Fibroblast of lung (primary cell): ENCODE measurements around the gene VAMP3. TPM values are rescaled to one million over a fixed set of nuclear protein-coding genes. Genes with fewer than 3 reads are reported as not detected.

ENCODE experiments used
- DNase-seq, 2 donors: peaks; one replicate each; pipeline versions ENCODE4 v3.0.0 to v3.0.0-alpha.2; 2010; ENCODE audit warnings: low read depth in 2 of 2
- H2AFZ ChIP-seq: 2 replicates; pipeline ENCODE4 v1.5.1; 2012; ENCODE audit warnings: low read length, control low read depth, inconsistent platforms
- H3K27ac ChIP-seq: 2 replicates; pipeline ENCODE4 v1.5.1; 2011; ENCODE audit warnings: low read length, control low read depth; ENCODE audit not compliant: insufficient read depth
- H3K27me3 ChIP-seq: 2 replicates; pipeline ENCODE4 v1.5.1; 2011; ENCODE audit warnings: mild to moderate bottlenecking, low read length; ENCODE audit not compliant: control insufficient read depth, insufficient read depth
- H3K36me3 ChIP-seq: 2 replicates; pipeline ENCODE4 v1.5.1; 2011; ENCODE audit warnings: low read length; ENCODE audit not compliant: control insufficient read depth, insufficient read depth
- H3K4me1 ChIP-seq: 2 replicates; pipeline ENCODE4 v1.5.1; 2011; ENCODE audit warnings: low read length; ENCODE audit not compliant: control insufficient read depth, insufficient read depth; ENCODE audit errors: extremely low read depth
- H3K4me2 ChIP-seq: 2 replicates; pipeline ENCODE4 v1.5.1; 2011; ENCODE audit warnings: low read length, control low read depth; ENCODE audit not compliant: insufficient read depth; ENCODE audit errors: extremely low read depth
- H3K4me3 ChIP-seq, 4 experiments: fragments of 200-600 bp in 1 of 4; sonication (generic) in 1 of 4; replicated peaks in 1 of 4; 2 replicates each; pipeline ENCODE4 v1.5.1; 2011 to 2016; ENCODE audit warnings: low read length in 4 of 4, low read depth in 3 of 4, mild to moderate bottlenecking in 3 of 4, control low read depth in 2 of 4, inconsistent platforms in 1 of 4, mixed read lengths in 1 of 4; ENCODE audit not compliant: insufficient read depth in 1 of 4; ENCODE audit errors: control extremely low read depth in 1 of 4
- H3K79me2 ChIP-seq: 2 replicates; pipeline ENCODE4 v1.5.1; 2012; ENCODE audit warnings: mild to moderate bottlenecking, low read length, inconsistent platforms; ENCODE audit not compliant: control insufficient read depth, insufficient read depth
- H3K9ac ChIP-seq: 2 replicates; pipeline ENCODE4 v1.5.1; 2011; ENCODE audit warnings: mild to moderate bottlenecking, low read length, control low read depth; ENCODE audit not compliant: insufficient read depth
- H3K9me3 ChIP-seq: 2 replicates; pipeline ENCODE4 v1.5.1; 2012; ENCODE audit warnings: low read depth, low read length; ENCODE audit not compliant: control insufficient read depth, insufficient read depth
- H4K20me1 ChIP-seq: 2 replicates; pipeline ENCODE4 v1.5.1; 2011; ENCODE audit warnings: low read length; ENCODE audit not compliant: control insufficient read depth, insufficient read depth; ENCODE audit errors: extremely low read depth
- EZH2 ChIP-seq: IDR thresholded peaks from 2 replicates; pipeline ENCODE4 v1.5.1; 2012; ENCODE audit warnings: low read length, control low read depth, mild to moderate bottlenecking; ENCODE audit errors: missing control alignments
- polyA plus RNA-seq, 2 donors: library from polyadenylated mRNA; depleted of rRNA in 1 of 2; stranded (reverse) in 1 of 2; unstranded in 1 of 2; fragments of >200 nt; gene quantifications; 2 replicates each; pipeline ENCODE4 v1.2.1, GENCODE V29; 2011 to 2012; ENCODE audit warnings: missing spikeins in 1 of 2
- total RNA-seq: library from RNA; depleted of rRNA; stranded (reverse); fragments of >200 nt; gene quantifications from 2 replicates; pipeline ENCODE4 v1.2.1, GENCODE V29; 2014
- TF ChIP-seq, protein P1 (sequence below), 2 donors: IDR thresholded peaks in 1 of 2; conservative IDR thresholded peaks in 1 of 2; 1 replicate in 1 of 2; 2 replicates in 1 of 2; pipeline ENCODE4 v1.5.1; 2011 to 2012; ENCODE audit warnings: low read length in 2 of 2, control low read depth in 1 of 2, inconsistent platforms in 1 of 2, low read depth in 1 of 2, mild to moderate bottlenecking in 1 of 2

Gene VAMP3
- total and polyA plus RNA-seq, 2 donors (not counting 1 experiment from before 2014, with no cell fraction given) = 106 to 257 TPM

DNA sequence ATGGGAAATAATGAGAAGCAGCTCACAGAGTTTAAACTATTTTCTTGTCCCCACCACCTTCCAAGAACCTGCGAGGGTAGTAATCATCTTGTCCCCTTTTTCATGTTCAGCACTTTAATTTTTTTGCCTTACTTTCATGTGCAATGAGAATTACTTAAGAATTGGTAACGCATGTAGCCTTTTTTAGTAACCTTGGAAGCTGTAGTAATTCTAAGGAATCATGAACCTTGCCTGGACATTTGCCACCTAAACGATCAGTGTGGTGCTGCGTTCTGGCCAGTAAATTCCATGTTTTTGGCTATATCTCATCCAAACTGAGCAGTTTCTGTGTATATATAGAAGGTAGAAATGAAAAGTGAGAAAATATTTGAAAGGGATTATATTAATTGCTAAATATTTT lies 3.9 kb upstream of the VAMP3 start:
- Histone ChIP-seq H3K9me3 (no peaks in the 10 kb centered on the region), H4K20me1 (no peaks in the 10 kb centered on the region), H3K36me3 (no peaks in the 10 kb centered on the region), H3K4me2 (no peak overlapping the region), H2AFZ (no peak overlapping the region), H3K4me3 (no peak overlapping the region), H3K27me3 (no peaks in the 10 kb centered on the region), H3K79me2 (peaks cover 8% of the 10 kb centered on the region), H3K4me1 (no peaks in the 10 kb centered on the region), H3K9ac (no peak overlapping the region), H3K27ac (no peak overlapping the region)
- TF ChIP-seq, protein P1, sequence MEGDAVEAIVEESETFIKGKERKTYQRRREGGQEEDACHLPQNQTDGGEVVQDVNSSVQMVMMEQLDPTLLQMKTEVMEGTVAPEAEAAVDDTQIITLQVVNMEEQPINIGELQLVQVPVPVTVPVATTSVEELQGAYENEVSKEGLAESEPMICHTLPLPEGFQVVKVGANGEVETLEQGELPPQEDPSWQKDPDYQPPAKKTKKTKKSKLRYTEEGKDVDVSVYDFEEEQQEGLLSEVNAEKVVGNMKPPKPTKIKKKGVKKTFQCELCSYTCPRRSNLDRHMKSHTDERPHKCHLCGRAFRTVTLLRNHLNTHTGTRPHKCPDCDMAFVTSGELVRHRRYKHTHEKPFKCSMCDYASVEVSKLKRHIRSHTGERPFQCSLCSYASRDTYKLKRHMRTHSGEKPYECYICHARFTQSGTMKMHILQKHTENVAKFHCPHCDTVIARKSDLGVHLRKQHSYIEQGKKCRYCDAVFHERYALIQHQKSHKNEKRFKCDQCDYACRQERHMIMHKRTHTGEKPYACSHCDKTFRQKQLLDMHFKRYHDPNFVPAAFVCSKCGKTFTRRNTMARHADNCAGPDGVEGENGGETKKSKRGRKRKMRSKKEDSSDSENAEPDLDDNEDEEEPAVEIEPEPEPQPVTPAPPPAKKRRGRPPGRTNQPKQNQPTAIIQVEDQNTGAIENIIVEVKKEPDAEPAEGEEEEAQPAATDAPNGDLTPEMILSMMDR (conservative IDR thresholded peaks at IDR 0.05 in 1 of 2, IDR thresholded peaks at IDR 0.05 in 1 of 2; ENCODE audit: low read depth in 1 of 2, low read length in 2 of 2) = no peak
- TF ChIP-seq EZH2 = no peak
- DNase-seq = no peak

DNA sequence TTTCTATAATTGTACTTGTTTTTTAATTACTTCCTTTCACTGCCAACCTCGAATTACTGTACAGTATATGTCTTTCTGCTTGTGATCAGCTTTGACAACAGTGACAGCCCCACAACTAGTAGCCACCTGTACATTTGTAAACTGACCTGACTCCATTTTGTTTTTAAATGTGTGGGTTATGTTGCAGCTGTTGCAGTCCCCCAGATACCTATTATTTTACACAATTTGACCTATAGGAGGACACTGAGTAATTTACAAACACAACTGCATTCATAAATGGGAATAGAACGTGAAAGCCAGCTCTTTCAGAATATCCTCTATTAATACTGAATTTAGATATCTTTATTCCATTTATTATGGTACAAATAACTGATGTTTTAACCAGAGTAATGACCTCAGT lies 2.5 kb upstream of the VAMP3 start:
- Histone ChIP-seq H3K36me3 (no peaks in the 10 kb centered on the region), H4K20me1 (no peaks in the 10 kb centered on the region), H3K79me2 (peaks cover 20% of the 10 kb centered on the region), H3K4me2 (no peak overlapping the region), H3K27me3 (no peaks in the 10 kb centered on the region), H3K27ac (no peak overlapping the region), H2AFZ (no peak overlapping the region), H3K9ac (no peak overlapping the region), H3K9me3 (no peaks in the 10 kb centered on the region), H3K4me3 (no peak overlapping the region), H3K4me1 (no peaks in the 10 kb centered on the region)
- TF ChIP-seq, protein P1 (conservative IDR thresholded peaks at IDR 0.05 in 1 of 2, IDR thresholded peaks at IDR 0.05 in 1 of 2; ENCODE audit: low read depth in 1 of 2, low read length in 2 of 2) = no peak
- TF ChIP-seq EZH2 = no peak
- no peak for DNase-seq

DNA sequence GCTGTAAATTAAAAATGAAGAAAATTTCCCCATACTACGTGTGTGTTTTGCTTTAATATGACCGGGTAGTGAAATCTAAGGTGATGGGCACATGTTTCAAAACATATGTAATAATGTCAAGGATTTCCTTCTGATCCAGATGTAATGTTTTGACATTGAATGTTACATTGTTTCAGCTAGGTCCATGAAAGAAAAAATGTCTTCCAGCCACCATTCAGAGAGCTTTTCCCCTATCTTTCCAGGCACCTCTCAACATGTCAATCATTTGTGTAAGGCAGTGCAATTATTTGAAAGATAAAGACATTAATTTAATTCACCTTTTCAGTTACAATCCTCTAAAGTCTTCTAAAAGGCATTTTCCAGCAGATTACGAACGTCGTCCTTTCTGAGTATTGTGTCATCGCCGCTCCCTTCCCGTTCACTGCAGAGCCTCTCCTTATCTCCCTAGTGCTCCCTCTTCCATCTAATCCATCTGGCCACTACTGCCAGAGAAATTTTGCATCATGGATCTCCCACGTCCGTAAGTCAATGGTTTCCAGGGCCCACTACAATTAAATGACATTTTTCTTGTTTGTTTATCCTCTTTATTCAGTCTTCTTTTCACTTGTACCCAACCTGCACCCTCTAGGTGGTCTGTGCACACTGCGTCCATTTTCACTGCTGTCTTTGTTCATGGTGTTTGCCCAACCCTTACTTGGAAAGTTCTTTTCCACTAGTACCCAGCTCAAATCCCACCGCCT lies 1.3 kb upstream of the VAMP3 start:
- Histone ChIP-seq H2AFZ (no peak overlapping the region), H3K4me2 (no peak overlapping the region), H4K20me1 (no peaks in the 10 kb centered on the region), H3K9ac (no peak overlapping the region), H3K4me1 (no peaks in the 10 kb centered on the region), H3K27me3 (no peaks in the 10 kb centered on the region), H3K27ac (no peak overlapping the region), H3K9me3 (no peaks in the 10 kb centered on the region), H3K79me2 (peaks cover 28% of the 10 kb centered on the region), H3K36me3 (no peaks in the 10 kb centered on the region), H3K4me3 (no peak overlapping the region)
- DNase-seq = no peak
- TF ChIP-seq EZH2 = no peak
- TF ChIP-seq, protein P1 (conservative IDR thresholded peaks at IDR 0.05 in 1 of 2, IDR thresholded peaks at IDR 0.05 in 1 of 2; ENCODE audit: low read depth in 1 of 2, low read length in 2 of 2) = no peak
